Neural progenitor cell (in vitro differentiated cells): ENCODE results near the gene TRIM40. TPM values are rescaled to one million over a fixed set of nuclear protein-coding genes. Genes with fewer than 3 reads are reported as not detected.

Experiments
- DNase-seq: peaks from one replicate; pipeline ENCODE4 v3.0.0-alpha.2; 2016; ENCODE audit warnings: low spot score
- H2AFZ ChIP-seq: fragments of 200-600 bp; sonication (generic); replicated peaks from 2 replicates; pipeline ENCODE4 v1.6.1; 2016; ENCODE audit warnings: antibody characterized with exemption
- H3F3A ChIP-seq: fragments of 200-600 bp; sonication (generic); 2 replicates; pipeline ENCODE4 v1.6.1; 2016; ENCODE audit warnings: antibody characterized with exemption, low read depth
- H3K27ac ChIP-seq: fragments of 200-600 bp; sonication (generic); 2 replicates; pipeline ENCODE4 v1.5.1; 2016; ENCODE audit warnings: mild to moderate bottlenecking
- H3K27me3 ChIP-seq: fragments of 200-600 bp; sonication (generic); 2 replicates; pipeline ENCODE4 v1.6.1; 2016; ENCODE audit warnings: mild to moderate bottlenecking, moderate library complexity
- H3K36me3 ChIP-seq: fragments of 200-600 bp; sonication (generic); 2 replicates; pipeline ENCODE4 v1.5.1; 2016
- H3K4me1 ChIP-seq: fragments of 200-600 bp; sonication (generic); 2 replicates; pipeline ENCODE4 v1.6.1; 2016; ENCODE audit warnings: mixed run types
- H3K4me2 ChIP-seq: fragments of 200-600 bp; sonication (generic); 2 replicates; pipeline ENCODE4 v1.6.1; 2016
- H3K4me3 ChIP-seq: fragments of 200-600 bp; sonication (generic); 2 replicates; pipeline ENCODE4 v1.5.1; 2016
- H3K79me2 ChIP-seq: fragments of 200-600 bp; sonication (generic); 2 replicates; pipeline ENCODE4 v1.6.1; 2016; ENCODE audit warnings: low read depth
- H3K9ac ChIP-seq: fragments of 200-600 bp; sonication (generic); 2 replicates; pipeline ENCODE4 v1.6.1; 2016
- H3K9me3 ChIP-seq: fragments of 200-600 bp; sonication (generic); 2 replicates; pipeline ENCODE4 v1.5.1; 2016; ENCODE audit warnings: low read depth
- H4K20me1 ChIP-seq: fragments of 200-600 bp; sonication (generic); 2 replicates; pipeline ENCODE4 v1.6.1; 2016; ENCODE audit warnings: low read depth
- H3K27ac Mint-ChIP-seq: 3 replicates; pipeline ENCODE4 v1.8.0; 2021; ENCODE audit warnings: mixed read lengths
- H3K27me3 Mint-ChIP-seq: 2 replicates; pipeline ENCODE4 v1.8.0; 2022; ENCODE audit warnings: low read depth, mild to moderate bottlenecking, inconsistent platforms, moderate library complexity, mixed read lengths; ENCODE audit not compliant: insufficient read depth
- H3K36me3 Mint-ChIP-seq: 3 replicates; pipeline ENCODE4 v1.8.0; 2021; ENCODE audit warnings: mixed read lengths
- H3K4me1 Mint-ChIP-seq: 3 replicates; pipeline ENCODE4 v1.8.0; 2021; ENCODE audit warnings: mixed read lengths
- H3K4me3 Mint-ChIP-seq: 3 replicates; pipeline ENCODE4 v1.8.0; 2021; ENCODE audit warnings: mild to moderate bottlenecking, moderate library complexity, mixed read lengths
- H3K9me3 Mint-ChIP-seq: 3 replicates; pipeline ENCODE4 v1.8.0; 2020; ENCODE audit warnings: mixed read lengths
- EZH2 ChIP-seq: fragments of 200-600 bp; sonication (generic); IDR thresholded peaks from 2 replicates; pipeline ENCODE4 v1.6.1; 2017; ENCODE audit warnings: antibody characterized with exemption, mild to moderate bottlenecking, moderate library complexity
- EZH2phosphoT487 ChIP-seq: fragments of 200-600 bp; sonication (generic); IDR thresholded peaks from 2 replicates; pipeline ENCODE4 v1.6.1; 2017; ENCODE audit warnings: antibody characterized with exemption
- total RNA-seq: library from RNA; depleted of rRNA; stranded (reverse); fragments of >200 nt; gene quantifications from 2 replicates; pipeline ENCODE4 v1.2.3, GENCODE V29; 2015; ENCODE audit warnings: low replicate concordance
- TF ChIP-seq, protein P1 (sequence below): fragments of 200-600 bp; sonication (generic); IDR thresholded peaks from 2 replicates; pipeline ENCODE4 v1.5.1; 2017; ENCODE audit warnings: antibody characterized with exemption, mild to moderate bottlenecking

The TRIM40 gene
- total RNA-seq, 1 donor from 2014 or later = not detected

DNA sequence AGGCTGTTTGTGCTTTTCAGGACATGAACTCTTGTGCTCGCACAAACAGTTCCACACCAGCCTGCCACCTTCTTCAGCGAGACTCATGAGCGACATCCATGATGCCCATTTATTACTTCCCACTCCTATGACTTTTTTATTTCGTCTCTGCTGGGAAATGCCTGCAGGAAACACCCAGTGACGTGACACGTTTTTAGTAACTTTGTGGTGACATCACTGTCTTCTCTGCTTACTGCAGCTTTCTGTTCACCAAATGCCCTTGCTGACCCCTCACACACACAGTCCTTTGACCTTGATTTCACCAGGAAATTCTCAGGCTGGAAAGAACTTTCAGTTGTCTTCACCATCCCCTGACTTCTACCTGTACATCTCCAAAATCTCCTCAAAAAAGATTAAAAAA, 8.9 kb downstream of the TRIM40 start:
- H3K36me3 Mint-ChIP-seq = no peaks in the 10 kb centered on the region
- no peaks in the 10 kb centered on the region for H3K9me3 ChIP-seq
- TF ChIP-seq EZH2phosphoT487 = no peak
- TF ChIP-seq, protein P1, sequence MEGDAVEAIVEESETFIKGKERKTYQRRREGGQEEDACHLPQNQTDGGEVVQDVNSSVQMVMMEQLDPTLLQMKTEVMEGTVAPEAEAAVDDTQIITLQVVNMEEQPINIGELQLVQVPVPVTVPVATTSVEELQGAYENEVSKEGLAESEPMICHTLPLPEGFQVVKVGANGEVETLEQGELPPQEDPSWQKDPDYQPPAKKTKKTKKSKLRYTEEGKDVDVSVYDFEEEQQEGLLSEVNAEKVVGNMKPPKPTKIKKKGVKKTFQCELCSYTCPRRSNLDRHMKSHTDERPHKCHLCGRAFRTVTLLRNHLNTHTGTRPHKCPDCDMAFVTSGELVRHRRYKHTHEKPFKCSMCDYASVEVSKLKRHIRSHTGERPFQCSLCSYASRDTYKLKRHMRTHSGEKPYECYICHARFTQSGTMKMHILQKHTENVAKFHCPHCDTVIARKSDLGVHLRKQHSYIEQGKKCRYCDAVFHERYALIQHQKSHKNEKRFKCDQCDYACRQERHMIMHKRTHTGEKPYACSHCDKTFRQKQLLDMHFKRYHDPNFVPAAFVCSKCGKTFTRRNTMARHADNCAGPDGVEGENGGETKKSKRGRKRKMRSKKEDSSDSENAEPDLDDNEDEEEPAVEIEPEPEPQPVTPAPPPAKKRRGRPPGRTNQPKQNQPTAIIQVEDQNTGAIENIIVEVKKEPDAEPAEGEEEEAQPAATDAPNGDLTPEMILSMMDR = no peak
- no peak overlapping the region for H3K4me3 Mint-ChIP-seq
- no peaks in the 10 kb centered on the region for H4K20me1 ChIP-seq
- no peaks in the 10 kb centered on the region for H3K9me3 Mint-ChIP-seq
- H3K9ac ChIP-seq = no peak overlapping the region
- H3K27me3 Mint-ChIP-seq = peaks cover 10% of the 10 kb centered on the region
- no peak overlapping the region for H3K4me2 ChIP-seq
- H3K27ac ChIP-seq = no peak overlapping the region
- no peak for DNase-seq
- no peak overlapping the region for H2AFZ ChIP-seq
- H3K4me1 Mint-ChIP-seq = no peaks in the 10 kb centered on the region
- H3K27me3 ChIP-seq = peaks cover 38% of the 10 kb centered on the region
- H3K79me2 ChIP-seq = no peaks in the 10 kb centered on the region
- H3K4me3 ChIP-seq = no peak overlapping the region
- no peaks in the 10 kb centered on the region for H3K36me3 ChIP-seq
- H3F3A ChIP-seq = no peaks in the 10 kb centered on the region
- no peaks in the 10 kb centered on the region for H3K4me1 ChIP-seq
- H3K27ac Mint-ChIP-seq = no peak overlapping the region

DNA sequence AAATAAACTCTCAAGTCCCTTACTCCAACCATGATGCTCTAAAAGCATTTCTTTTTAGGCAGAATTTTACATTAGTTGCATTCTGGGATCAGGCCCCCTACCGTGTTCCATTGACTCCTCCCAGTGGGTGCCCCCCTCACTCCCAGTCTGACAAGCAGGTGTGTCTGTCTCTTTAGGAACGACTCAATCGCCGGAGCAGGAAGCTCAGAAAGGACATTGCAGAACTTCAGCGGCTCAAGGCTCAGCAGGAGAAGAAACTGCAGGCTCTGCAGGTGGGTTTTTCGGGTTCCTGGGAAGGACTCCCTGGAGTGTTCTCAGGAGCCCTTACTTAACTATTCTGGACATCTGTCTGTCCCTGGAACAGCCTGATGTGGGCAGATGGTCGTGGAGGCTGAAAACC, 9.9 kb downstream of the TRIM40 start:
- TF ChIP-seq EZH2phosphoT487 (no peak), EZH2 (no peak)
- TF ChIP-seq, protein P1 = no peak
- Mint-ChIP-seq H3K27ac (no peak overlapping the region), H3K36me3 (no peaks in the 10 kb centered on the region), H3K4me1 (no peaks in the 10 kb centered on the region), H3K4me3 (no peak overlapping the region), H3K9me3 (no peaks in the 10 kb centered on the region), H3K27me3 (peaks cover 9% of the 10 kb centered on the region)
- no peak for DNase-seq
- Histone ChIP-seq H3K27ac (no peak overlapping the region), H3K27me3 (peaks cover 35% of the 10 kb centered on the region), H3K79me2 (no peaks in the 10 kb centered on the region), H3K36me3 (no peaks in the 10 kb centered on the region), H2AFZ (no peak overlapping the region), H3K9ac (no peak overlapping the region), H3F3A (no peaks in the 10 kb centered on the region), H3K4me3 (no peak overlapping the region), H4K20me1 (no peaks in the 10 kb centered on the region), H3K4me1 (no peaks in the 10 kb centered on the region), H3K9me3 (no peaks in the 10 kb centered on the region), H3K4me2 (no peak overlapping the region)

DNA sequence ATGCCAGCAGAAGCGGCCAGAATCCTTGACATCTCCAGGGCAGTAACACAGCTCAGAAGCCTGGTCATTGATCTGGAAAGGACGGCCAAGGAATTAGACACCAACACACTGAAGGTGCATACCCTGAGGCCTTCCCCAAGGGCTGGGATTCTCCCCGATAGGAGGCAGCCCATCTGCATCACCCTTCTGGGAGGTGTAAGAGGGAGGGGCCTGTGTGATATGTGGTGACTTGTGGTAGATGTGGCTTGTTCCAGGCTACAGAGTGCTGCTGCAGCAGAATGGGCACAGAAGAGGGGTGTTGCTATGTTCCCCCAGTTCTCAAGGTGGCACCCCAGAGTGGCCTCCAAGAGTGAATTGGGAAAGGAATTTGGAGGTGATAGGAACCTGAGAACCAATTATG, 11.2 kb downstream of the TRIM40 start:
- Histone ChIP-seq H3K27me3 (peaks cover 23% of the 10 kb centered on the region), H3K9me3 (no peaks in the 10 kb centered on the region), H4K20me1 (no peaks in the 10 kb centered on the region), H3F3A (no peaks in the 10 kb centered on the region), H3K4me2 (no peak overlapping the region), H3K36me3 (no peaks in the 10 kb centered on the region), H3K27ac (no peak overlapping the region), H3K4me3 (no peak overlapping the region), H3K79me2 (no peaks in the 10 kb centered on the region), H3K4me1 (no peaks in the 10 kb centered on the region), H3K9ac (no peak overlapping the region), H2AFZ (no peak overlapping the region)
- Mint-ChIP-seq H3K4me1 (no peaks in the 10 kb centered on the region), H3K4me3 (no peak overlapping the region), H3K27me3 (peaks cover 9% of the 10 kb centered on the region), H3K36me3 (no peaks in the 10 kb centered on the region), H3K27ac (no peak overlapping the region), H3K9me3 (no peaks in the 10 kb centered on the region)
- no peak for DNase-seq
- TF ChIP-seq EZH2 (no peak), EZH2phosphoT487 (no peak)
- TF ChIP-seq, protein P1 = no peak

DNA sequence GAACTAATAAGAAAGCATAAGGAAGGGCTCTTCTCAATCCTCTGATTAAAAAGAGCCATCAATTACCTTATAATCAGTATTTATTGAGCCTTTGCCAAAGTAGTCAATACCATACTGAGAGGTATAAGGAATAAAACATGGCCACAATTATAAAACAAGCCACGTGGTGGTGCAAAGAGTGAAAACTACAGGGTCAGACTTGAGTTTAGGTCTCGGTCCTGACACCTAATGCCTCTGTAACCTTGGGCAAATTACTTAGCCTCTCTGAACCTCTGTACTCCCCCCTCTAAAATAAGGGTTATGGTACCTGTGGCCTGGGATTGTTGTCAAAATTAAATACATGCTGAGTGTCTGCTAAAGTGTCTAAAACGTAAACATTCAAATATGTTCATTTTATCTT, 13.3 kb downstream of the TRIM40 start:
- Mint-ChIP-seq H3K9me3 (no peaks in the 10 kb centered on the region), H3K4me3 (no peak overlapping the region), H3K27ac (no peak overlapping the region), H3K4me1 (no peaks in the 10 kb centered on the region), H3K27me3 (peaks cover 6% of the 10 kb centered on the region), H3K36me3 (no peaks in the 10 kb centered on the region)
- H3K9ac ChIP-seq = no peak overlapping the region
- H3K79me2 ChIP-seq = no peaks in the 10 kb centered on the region
- H4K20me1 ChIP-seq = no peaks in the 10 kb centered on the region
- no peaks in the 10 kb centered on the region for H3K36me3 ChIP-seq
- DNase-seq = no peak
- TF ChIP-seq EZH2 (no peak), EZH2phosphoT487 (no peak)
- TF ChIP-seq, protein P1 = no peak
- no peak overlapping the region for H3K4me3 ChIP-seq
- no peak overlapping the region for H2AFZ ChIP-seq
- no peak overlapping the region for H3K4me2 ChIP-seq
- H3K4me1 ChIP-seq = no peaks in the 10 kb centered on the region
- H3K9me3 ChIP-seq = no peaks in the 10 kb centered on the region
- H3F3A ChIP-seq = no peaks in the 10 kb centered on the region
- H3K27ac ChIP-seq = no peak overlapping the region
- peaks cover 13% of the 10 kb centered on the region for H3K27me3 ChIP-seq
